ENCODE measurements around the gene MACROD2.
"Not testable (repeated sequence)": the region's sequence is repeated elsewhere in the genome, so short reads cannot be mapped to it uniquely, and the experiment has no call there.

Gene MACROD2

DNA sequence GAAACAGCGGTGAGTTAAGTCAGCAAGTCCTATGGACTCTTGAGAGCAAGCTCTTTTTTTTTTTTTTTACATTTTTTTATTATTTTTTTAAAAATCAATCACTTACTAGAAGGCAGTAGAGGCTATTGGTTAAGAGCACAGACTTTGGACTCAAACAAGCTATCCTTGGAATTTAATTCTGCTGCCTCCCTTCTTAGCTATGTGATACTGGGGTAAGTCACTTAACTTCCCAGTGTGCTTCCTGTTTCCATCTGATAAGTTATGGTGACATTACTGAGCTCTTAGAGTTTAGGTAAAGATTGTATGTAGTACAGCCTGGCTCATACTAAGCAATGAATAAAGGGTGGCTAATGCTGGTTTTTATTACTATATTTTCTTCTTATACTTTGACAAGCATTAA, 1112.6 kb downstream of the MACROD2 start:
- DNase-seq (ENCODE audit: low read depth), result no peak

GRCh38 chr20:15109494-15109893, 1114.2 kb downstream of the MACROD2 start:
- DNase-seq (ENCODE audit: low read depth), result no peak

- DNase-seq (ENCODE audit: low read depth), result no peak
Measured at GRCh38 chr20:15111654-15112053, 1116.3 kb downstream of the MACROD2 start.

DNA sequence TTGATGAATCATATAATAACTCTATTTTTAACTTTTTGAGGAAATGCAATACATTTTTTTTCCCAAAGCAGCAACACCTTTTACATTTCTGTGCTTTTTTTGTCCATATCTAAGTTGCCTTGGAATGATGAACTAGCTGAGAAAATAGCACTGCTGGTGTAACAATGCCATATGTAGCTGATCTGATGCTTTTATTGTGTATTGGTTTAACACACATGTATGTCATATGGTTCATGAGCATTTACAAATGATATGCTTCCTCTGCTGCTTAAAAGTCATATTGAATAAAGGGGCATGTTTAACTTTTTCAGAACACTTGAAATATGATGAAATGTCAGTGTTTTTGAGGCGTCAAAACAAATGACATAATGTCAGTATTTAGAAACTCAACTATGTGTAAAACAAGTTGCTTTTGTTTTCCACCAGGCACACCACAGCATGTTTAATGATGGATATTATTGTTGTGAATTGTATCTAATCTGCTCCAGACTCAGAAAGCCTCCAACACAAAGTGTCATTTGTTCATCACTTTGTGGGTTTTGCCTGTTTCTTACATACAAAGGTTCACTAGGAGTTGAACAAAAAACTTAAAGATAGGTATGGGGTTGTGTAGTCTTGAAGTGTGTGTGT, 1117.9 kb downstream of the MACROD2 start:
- no peak for DNase-seq (ENCODE audit: low read depth)

DNA sequence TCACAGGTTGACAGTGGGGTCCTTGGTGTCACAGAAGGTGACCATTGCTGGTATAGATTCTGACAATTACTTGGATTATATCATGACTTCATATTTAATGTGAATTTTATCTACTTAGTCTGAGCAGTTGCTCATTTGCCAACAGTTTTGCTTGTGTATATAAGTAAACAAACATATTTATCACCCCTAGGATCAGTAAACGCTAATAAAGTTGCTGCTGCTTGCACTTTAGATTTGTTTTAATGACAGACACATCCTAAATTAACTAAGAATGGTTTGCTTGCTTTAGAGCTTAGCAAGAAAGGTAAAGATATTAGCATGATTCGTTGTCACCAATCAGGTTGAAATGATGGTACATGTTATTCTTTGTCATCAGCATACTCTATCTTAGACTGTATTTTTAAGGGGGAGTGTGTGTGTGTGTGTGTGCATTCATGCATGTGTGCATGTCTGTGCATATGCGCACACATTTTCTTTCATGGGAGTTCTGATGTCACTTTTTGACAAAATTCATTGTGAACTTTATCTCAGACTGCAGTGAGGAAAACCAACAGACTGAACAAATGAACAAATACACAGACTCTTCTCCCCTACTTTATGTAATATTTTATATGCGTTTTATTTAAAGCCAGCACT, 1124.7 kb downstream of the MACROD2 start:
- DNase-seq (ENCODE audit: low read depth), result no peak

DNA sequence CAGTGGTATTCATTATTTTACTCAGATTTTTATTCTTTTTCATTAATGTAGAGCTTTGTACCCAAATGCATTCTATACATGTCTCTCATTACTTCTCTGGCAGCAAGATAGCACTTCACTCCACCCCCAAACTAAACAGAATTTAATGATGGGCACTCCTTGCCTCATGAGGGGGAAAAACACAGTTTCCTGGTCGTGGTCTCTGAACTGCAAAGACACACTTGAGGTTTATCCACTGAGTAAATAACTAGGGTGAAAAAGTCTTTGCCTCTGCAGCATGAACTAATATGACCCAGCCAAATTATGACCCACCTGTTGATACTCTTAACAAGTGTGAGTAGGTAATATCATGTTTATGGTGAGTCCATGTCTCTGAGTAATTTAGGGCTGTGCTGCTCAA, 1127.3 kb downstream of the MACROD2 start:
- DNase-seq (ENCODE audit: low read depth), result no peak

- DNase-seq (ENCODE audit: low read depth), result no peak
Measured at GRCh38 chr20:15131176-15131575, 1135.9 kb downstream of the MACROD2 start.

- DNase-seq (ENCODE audit: low read depth), result no peak
Measured at GRCh38 chr20:15138548-15139126, 1143.3 kb downstream of the MACROD2 start.

DNA sequence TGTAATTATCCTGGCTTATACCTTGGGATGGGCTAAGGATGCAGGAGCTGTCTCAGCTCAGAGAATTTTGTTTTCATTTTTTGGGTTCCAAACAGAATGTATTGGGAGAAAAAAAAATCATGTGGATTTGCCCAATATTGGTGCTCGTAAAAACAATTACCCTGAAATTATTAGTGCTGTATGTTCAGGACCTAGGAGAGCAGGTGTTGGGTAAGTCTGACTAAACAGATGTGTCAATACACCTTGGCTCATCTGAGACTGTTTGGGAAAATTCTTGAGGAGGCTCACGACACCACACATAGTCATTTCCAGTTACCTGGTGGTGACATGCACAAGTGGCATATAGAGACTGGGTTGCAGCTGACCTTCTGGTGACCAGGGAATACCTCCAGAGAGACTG, 1144.2 kb downstream of the MACROD2 start:
- no peak for DNase-seq (ENCODE audit: low read depth)

DNA sequence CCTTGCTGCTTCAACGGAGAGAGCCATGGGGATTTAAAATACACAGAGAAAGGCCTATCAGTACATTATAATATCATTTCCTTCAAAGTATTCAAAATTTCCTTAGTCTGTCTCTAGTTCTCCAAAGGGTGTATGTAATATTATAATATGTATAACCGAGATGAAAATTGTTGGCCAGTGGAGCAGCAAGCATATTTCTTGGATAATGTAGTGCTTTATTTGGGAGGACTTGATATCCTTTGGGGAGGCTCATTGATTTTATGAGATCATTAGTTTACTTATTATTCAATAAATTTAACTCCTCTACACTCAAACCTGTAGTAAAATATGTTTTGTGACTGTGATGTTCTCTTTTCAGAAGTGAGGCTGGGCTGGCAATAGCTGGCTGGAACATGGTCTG, 1145.0 kb downstream of the MACROD2 start:
- no peak for DNase-seq (ENCODE audit: low read depth)

DNA sequence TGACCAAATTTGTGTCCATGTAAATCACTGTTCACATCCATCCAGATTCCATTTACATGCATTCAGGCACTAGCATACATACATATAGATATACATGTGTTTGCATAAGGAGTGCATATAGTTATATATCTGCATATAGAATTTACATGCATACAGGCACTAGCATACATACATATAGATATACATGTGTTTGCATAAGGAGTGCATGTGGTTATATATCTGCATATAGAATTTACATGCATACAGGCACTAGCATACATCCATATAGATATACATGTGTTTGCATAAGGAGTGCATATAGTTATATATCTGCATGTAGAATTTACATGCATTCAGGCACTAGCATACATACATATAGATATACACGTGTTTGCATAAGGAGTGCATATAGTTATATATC, 1145.6 kb downstream of the MACROD2 start:
- DNase-seq (ENCODE audit: low read depth), result not testable (repeated sequence)

DNA sequence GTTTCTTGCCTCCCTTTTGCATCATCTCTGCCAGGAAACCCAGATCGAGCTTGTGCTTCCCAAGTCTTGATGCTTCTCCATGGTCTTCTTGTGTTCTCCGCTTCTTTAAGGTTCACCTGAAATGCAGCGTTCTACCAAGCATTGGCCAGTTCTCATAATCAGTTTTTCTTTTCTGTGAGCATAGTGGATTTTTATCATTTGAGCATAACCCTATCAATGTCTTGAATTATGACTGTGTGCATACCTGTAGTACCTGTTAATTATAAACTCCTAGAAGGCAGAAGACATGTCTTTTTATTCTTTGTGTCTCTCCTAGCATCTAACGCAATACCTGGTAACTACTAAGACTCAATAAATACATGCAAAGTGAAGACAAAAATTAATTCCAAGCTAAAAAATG, 1146.5 kb downstream of the MACROD2 start:
- no peak for DNase-seq (ENCODE audit: low read depth)

DNA sequence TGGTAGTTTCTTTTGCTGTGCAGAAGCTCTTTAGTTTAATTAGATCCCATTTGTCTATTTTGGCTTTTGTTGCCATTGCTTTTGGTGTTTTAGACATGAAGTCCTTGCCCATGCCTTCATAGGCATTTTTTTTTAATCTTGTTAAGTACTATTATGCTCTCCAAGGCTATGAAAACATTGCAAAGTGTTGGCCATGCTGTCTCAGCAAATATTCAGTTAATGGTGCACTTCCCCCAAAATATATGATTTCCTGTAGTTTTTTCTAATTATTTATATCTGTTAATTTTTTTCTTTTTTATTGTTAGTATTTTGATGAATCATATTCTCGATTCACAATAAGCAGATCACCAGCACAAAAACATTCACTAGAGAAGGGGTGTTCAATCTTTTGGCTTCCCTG, 1148.2 kb downstream of the MACROD2 start:
- no peak for DNase-seq (ENCODE audit: low read depth)

DNA sequence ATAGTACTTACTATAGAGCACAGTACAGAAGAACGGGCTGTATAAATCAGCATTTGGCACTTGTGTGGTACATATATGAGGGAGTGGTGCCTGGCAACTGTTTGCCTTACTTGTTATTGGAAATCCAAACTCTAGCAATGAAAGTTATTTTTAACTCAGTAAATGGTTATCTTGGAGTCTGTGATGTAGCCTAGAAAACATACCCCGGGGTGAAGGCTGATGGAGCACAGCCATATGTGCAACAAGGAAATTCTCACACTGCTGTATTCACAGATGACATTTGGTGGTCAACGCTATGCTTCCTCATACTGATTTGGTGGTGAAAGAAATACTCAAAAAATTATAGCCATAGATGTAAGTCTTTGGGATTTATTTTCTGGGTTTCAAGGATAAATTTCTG, 1149.6 kb downstream of the MACROD2 start:
- DNase-seq (ENCODE audit: low read depth), result no peak

DNA sequence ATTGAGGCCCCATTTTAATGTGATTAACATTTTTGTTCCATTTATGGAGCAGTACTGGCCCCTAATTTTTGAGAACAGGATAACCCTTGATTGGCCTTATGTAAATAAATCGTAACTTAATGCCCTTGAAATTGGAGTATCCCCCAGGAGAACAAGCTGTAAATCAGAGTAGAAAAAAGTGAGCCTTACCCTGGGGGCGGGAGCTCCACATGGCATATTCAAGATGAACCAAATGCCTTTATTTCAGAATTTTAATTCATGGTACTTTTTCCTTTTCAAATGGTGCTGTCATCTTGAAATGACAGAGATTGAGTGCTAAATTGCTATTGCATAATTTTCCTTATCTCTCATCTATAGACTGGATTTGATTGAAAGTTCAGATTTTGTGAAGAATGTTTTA, 1151.6 kb downstream of the MACROD2 start:
- no peak for DNase-seq (ENCODE audit: low read depth)

DNA sequence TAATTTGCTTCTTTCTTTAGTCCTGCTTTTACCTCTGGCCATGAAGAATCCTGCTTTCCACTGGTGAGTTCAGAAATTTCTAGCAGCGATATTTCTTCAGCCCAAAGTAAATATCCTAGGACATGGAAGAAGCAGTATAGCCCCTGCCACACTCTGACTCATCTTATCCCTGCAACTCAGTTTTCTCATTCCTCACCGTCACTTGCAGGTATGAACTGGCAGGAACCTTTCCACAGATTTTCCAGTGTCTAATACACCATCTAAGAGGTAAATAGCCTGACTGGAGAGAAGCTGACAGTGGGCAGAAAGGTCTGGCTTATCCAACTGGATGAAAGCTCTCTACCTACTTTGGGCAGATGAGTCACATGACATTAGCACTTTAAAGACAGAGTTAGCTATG, 1158.8 kb downstream of the MACROD2 start:
- no peak for DNase-seq (ENCODE audit: low read depth)

DNA sequence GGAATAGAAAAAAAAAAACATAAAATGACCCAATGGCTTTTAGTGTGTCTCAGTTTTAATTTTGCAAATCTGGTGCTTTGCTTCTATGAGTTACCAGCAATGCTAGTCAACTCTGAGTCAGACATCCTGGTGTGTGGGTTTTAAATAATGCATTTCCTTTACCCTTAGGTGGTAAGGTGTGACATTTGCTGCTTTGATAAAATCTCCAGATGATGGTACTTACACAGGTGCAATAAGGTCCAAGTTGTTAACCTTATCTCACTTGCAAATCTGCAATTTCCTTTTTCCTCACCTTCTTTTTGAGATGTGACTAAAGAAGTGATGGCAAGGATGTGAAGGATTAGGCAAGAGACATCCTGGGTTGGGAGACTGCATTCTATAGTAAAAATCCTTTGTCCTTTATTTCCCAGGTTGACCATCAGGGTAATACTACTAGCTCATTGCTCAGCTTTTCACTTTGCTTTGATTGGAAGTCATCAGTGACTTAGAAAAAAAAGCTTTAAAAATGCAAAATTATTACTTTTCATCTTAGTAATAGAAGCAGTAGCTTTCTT, 1160.6 kb downstream of the MACROD2 start:
- DNase-seq (ENCODE audit: low read depth), result no peak

GRCh38 chr20:15158533-15158932, 1163.2 kb downstream of the MACROD2 start:
- DNase-seq (ENCODE audit: low read depth), result no peak

DNA sequence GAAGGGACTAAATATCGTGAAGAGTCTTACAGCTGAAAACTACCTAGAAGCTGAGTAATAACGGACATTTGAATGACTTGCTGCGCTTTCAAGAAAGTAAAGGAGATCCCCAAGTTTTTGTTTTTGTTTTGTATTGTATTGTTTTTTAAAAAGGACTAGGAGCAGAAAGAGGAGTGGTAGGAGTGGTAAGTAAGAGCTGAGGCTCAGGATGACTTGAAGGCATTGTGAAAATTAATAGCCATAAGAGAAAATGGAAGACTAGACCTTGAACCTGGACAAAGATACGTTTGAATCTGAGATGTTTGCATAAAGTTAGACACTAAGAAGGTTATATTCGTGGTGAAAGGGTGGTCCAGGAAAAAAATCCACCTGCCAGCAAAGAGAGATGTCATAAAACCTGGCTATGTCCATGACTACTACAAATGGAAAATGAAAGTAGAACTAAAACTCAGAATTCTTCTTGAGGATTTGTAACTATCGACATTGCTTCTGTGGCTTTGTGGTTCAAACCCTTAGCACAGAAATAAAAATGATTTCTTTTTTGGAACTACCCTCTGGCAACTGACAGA, 1166.8 kb downstream of the MACROD2 start:
- no peak for DNase-seq (ENCODE audit: low read depth)

- DNase-seq (ENCODE audit: low read depth), result no peak
Measured at GRCh38 chr20:15163632-15164031, 1168.3 kb downstream of the MACROD2 start.

- no peak for DNase-seq (ENCODE audit: low read depth)
Measured at GRCh38 chr20:15164726-15165125, 1169.4 kb downstream of the MACROD2 start.

DNA sequence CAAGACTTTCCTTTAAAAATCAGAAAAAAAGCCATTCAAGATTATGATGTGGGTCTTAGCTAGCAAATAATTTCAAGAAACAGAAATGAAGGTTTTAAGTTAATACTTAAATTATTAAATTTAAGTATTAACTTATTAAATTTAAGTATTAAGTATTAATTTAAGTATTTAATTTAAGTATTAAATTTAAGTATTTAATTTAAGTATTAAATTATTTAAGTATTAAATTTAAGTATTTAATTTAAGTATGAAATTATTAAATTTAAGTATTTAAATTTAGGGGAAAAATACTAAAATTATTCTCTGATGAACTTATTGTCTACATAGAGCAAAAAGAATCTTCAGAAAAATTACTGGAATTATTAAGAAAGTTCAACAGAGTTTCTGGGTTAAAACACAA, 1171.4 kb downstream of the MACROD2 start:
- DNase-seq (ENCODE audit: low read depth), result no peak

- no peak for DNase-seq (ENCODE audit: low read depth)
Measured at GRCh38 chr20:15171016-15171415, 1175.7 kb downstream of the MACROD2 start.

Measured in stimulated activated CD8-positive, alpha-beta memory T cell treated with anti-CD3 and anti-CD28 coated beads, Interleukin-12 subunit alpha, Interleukin-12 subunit beta, amount 100 ng/mL, for 1 hour (primary cell).